Activated T-cell treated with anti-CD3 and anti-CD28 coated beads for 24 hours (primary cell): ENCODE measurements around the gene EHD1.
"Not testable (repeated sequence)": the region's sequence is repeated elsewhere in the genome, so short reads cannot be mapped to it uniquely, and the experiment has no call there.

Experiments used
- DNase-seq: peaks from one replicate; pipeline ENCODE4 v3.0.0-alpha.2; 2020; ENCODE audit warnings: low read depth

Gene EHD1

GRCh38 chr11:64856382-64857227 lies 21.8 kb downstream of the EHD1 start:
- peak; percentile 63 for DNase-seq

GRCh38 chr11:64855596-64856304 lies 22.7 kb downstream of the EHD1 start:
- DNase-seq, result no peak

GRCh38 chr11:64854534-64855502 lies 23.6 kb downstream of the EHD1 start:
- DNase-seq, result no peak

- no peak for DNase-seq
These were observed 24.3 kb downstream of the EHD1 start for GRCh38 chr11:64854157-64854533.

- no peak for DNase-seq
These were observed 24.7 kb downstream of the EHD1 start for GRCh38 chr11:64853709-64854108.

- no peak for DNase-seq
These were observed 25.5 kb downstream of the EHD1 start for GRCh38 chr11:64852804-64853509.

GRCh38 chr11:64851831-64852351 lies 26.5 kb downstream of the EHD1 start:
- no peak for DNase-seq

- no peak for DNase-seq
These were observed 27.3 kb downstream of the EHD1 start for GRCh38 chr11:64850979-64851567.

GRCh38 chr11:64849598-64850356 lies 28.6 kb downstream of the EHD1 start:
- DNase-seq, result no peak

GRCh38 chr11:64848826-64849597 lies 29.4 kb downstream of the EHD1 start:
- no peak for DNase-seq

GRCh38 chr11:64848214-64848825 lies 30.1 kb downstream of the EHD1 start:
- DNase-seq, result no peak

GRCh38 chr11:64846998-64847666 lies 31.3 kb downstream of the EHD1 start:
- DNase-seq, result peak; percentile 87

- DNase-seq, result not testable (repeated sequence)
These were observed 32.7 kb downstream of the EHD1 start for GRCh38 chr11:64845776-64846129.

GRCh38 chr11:64845129-64845775 lies 33.2 kb downstream of the EHD1 start:
- no peak for DNase-seq

GRCh38 chr11:64844330-64845128 lies 33.9 kb downstream of the EHD1 start, which contains the start of gene CDC42BPG:
CDC42BPG (minus strand) TSS chr11:64844653; CDS start chr11:64844569, 84 bp downstream.
- DNase-seq, result no peak

GRCh38 chr11:64843686-64844329 lies 34.6 kb downstream of the EHD1 start:
- DNase-seq, result no peak
